ENCODE measurements around the gene NUSAP1. TPM values are rescaled to one million over a fixed set of nuclear protein-coding genes. Genes with fewer than 3 reads are reported as not detected.

The NUSAP1 gene
- total and polyA plus RNA-seq, 2 of the 4 experiments (the other 2 are of a cell fraction): 59.2 to 123 TPM

- Histone ChIP-seq H3K4me3 (ENCODE audit: insufficient read depth, low read depth, low read length) (peak overlapping the region; percentile 70), H4K5ac (ENCODE audit: low read depth, low read length) (peak overlapping the region; percentile 80), H3K18ac (ENCODE audit: low read depth, low read length) (no peak overlapping the region; the same call in 1 of the 2 replicates), H2AFZ (replicated peaks; ENCODE audit: low read length, poor library complexity) (peak overlapping the region; percentile 98), H2BK20ac (ENCODE audit: low read depth, low read length) (no peak overlapping the region), H3K79me1 (ENCODE audit: low read depth in 1 of 2, low read length in 2 of 2) (peaks cover 13 to 30% of the 10 kb centered on the region in 2 experiments), H2BK120ac (ENCODE audit: low read depth, low read length) (no peak overlapping the region), H3K23ac (ENCODE audit: low read depth, low read length) (peak overlapping the region; percentile 72), H4K91ac (ENCODE audit: insufficient read depth, low read depth, low read length) (peak overlapping the region; percentile 58; the same call in 1 of the 2 replicates), H2AK5ac (ENCODE audit: low read depth, low read length) (no peak overlapping the region), H3K9ac (ENCODE audit: low read depth, low read length) (peak overlapping the region; percentile 86), H4K20me1 (ENCODE audit: insufficient read depth, low read length) (no peaks in the 10 kb centered on the region), H3K56ac (ENCODE audit: extremely low read depth, insufficient read depth, low read length) (peak overlapping the region; percentile 17), H4K8ac (ENCODE audit: low read depth in 2 of 2, low read length in 2 of 2) (peak overlapping the region; percentile 93 to 94), H3K36me3 (ENCODE audit: control insufficient read depth, insufficient read depth, low read length) (no peaks in the 10 kb centered on the region), H3K27ac (ENCODE audit: insufficient read depth, low read length) (peak overlapping the region; percentile 73), H3K27me3 (ENCODE audit: control insufficient read depth, insufficient read depth, low read length) (no peaks in the 10 kb centered on the region), H3K14ac (replicated peaks; ENCODE audit: low read depth, low read length) (peak overlapping the region; percentile 54), H2AK9ac (replicated peaks; ENCODE audit: low read depth, low read length, poor library complexity) (no peak overlapping the region), H3K9me3 (ENCODE audit: control insufficient read depth, insufficient read depth, low read length) (no peaks in the 10 kb centered on the region), H3K4me1 (ENCODE audit: control insufficient read depth, insufficient read depth, low read length) (peaks cover 3% of the 10 kb centered on the region; the same call in 1 of the 2 replicates), H3K4ac (ENCODE audit: low read depth, low read length) (peak overlapping the region; percentile 71), H3K9me1 (ENCODE audit: insufficient read depth, low read length) (no peaks in the 10 kb centered on the region), H3K4me2 (ENCODE audit: low read depth, low read length) (peak overlapping the region; percentile 84), H2BK15ac (ENCODE audit: low read depth, low read length) (no peak overlapping the region), H2BK5ac (ENCODE audit: low read depth, low read length, poor library complexity, severe bottlenecking) (peak overlapping the region; percentile 54)
- ATAC-seq (ENCODE audit: low read depth) (peak; percentile 38), DNase-seq (no peak)
- dilution Hi-C loops (cut with HindIII; ENCODE audit: low sequenced_read_pairs, unreplicated experiment) (no loop called here), intact Hi-C loops (cut with micrococcal nuclease) (no loop called here), in situ Hi-C loops (cut with MboI; ENCODE audit: low sequenced_read_pairs) (no loop called here)
- WGBS, 2 experiments (ENCODE audit: extremely low coverage in 2 of 2, insufficient read length in 1 of 2): 0% methylated on average over 2 of the region's 9 CpGs; no CpG with 5 or more reads in 1 of the 2 experiments
- no TSS peak for BruUV-seq (replicated peaks)
- TF ChIP-seq CEBPB (IDR thresholded peaks at IDR 0.05; ENCODE audit: low read depth, low read length): no peak
- TF ChIP-seq CTCF (conservative IDR thresholded peaks at IDR 0.05; ENCODE audit: low read depth, low read length): no peak
- TF ChIP-seq SMC3 (IDR thresholded peaks at IDR 0.05; ENCODE audit: low read depth, low read length): no peak
- no peak for TF ChIP-seq RCOR1 (IDR thresholded peaks at IDR 0.05; ENCODE audit: insufficient replicate concordance, low read length)
- no peak for TF ChIP-seq MAFK (IDR thresholded peaks at IDR 0.05; ENCODE audit: low read depth, low read length)
- TF ChIP-seq MXI1 (IDR thresholded peaks at IDR 0.05; ENCODE audit: borderline replicate concordance, low read depth, low read length): no peak
- no peak for TF ChIP-seq BHLHE40 (IDR thresholded peaks at IDR 0.05; ENCODE audit: low read depth, low read length)
- TF ChIP-seq CHD1 (IDR thresholded peaks at IDR 0.05; ENCODE audit: low read depth, low read length): no peak
- TF ChIP-seq FOS (IDR thresholded peaks at IDR 0.05; ENCODE audit: low read depth, low read length): no peak
- no peak for TF ChIP-seq USF2 (IDR thresholded peaks at IDR 0.05; ENCODE audit: low read depth, low read length)
- TF ChIP-seq NFE2L2 (IDR thresholded peaks at IDR 0.05; ENCODE audit: low read depth, low read length): no peak
- TF ChIP-seq POLR2A (IDR thresholded peaks at IDR 0.05; ENCODE audit: low read depth, low read length): no peak
- TF ChIP-seq RAD21 (IDR thresholded peaks at IDR 0.05; ENCODE audit: low read length): no peak
- TF ChIP-seq MAZ (IDR thresholded peaks at IDR 0.05; ENCODE audit: borderline replicate concordance, low read depth, low read length): no peak
- no peak for TF ChIP-seq ELK1 (IDR thresholded peaks at IDR 0.05; ENCODE audit: borderline replicate concordance, low read depth, low read length)
- TF ChIP-seq RFX5 (IDR thresholded peaks at IDR 0.05; ENCODE audit: low read depth, low read length): no peak
- ChIA-PET POLR2A (ENCODE audit: unreplicated experiment) (no interaction called here), CTCF (interaction anchor here (0.6 kb wide), 2 partner anchors 24 to 43 kb away, joined by 4 to 5 read pairs; no protein-coding TSS in a partner anchor)
Observed at GRCh38 chr15:41401904-41402267, 69.2 kb downstream of the NUSAP1 start.
